Stimulated activated CD4-positive, alpha-beta T cell treated with anti-CD3 and anti-CD28 coated beads, Interleukin-4, amount 100 ng/mL, for 48 hours (primary cell): ENCODE data around the gene SERP1.
"Not testable (repeated sequence)": the region's sequence is repeated elsewhere in the genome, so short reads cannot be mapped to it uniquely, and the experiment has no call there.

Experiments
- DNase-seq, 2 donors: peaks; one replicate each; pipeline ENCODE4 v3.0.0-alpha.2; 2020; ENCODE audit warnings: low read depth in 2 of 2

The SERP1 gene

DNA sequence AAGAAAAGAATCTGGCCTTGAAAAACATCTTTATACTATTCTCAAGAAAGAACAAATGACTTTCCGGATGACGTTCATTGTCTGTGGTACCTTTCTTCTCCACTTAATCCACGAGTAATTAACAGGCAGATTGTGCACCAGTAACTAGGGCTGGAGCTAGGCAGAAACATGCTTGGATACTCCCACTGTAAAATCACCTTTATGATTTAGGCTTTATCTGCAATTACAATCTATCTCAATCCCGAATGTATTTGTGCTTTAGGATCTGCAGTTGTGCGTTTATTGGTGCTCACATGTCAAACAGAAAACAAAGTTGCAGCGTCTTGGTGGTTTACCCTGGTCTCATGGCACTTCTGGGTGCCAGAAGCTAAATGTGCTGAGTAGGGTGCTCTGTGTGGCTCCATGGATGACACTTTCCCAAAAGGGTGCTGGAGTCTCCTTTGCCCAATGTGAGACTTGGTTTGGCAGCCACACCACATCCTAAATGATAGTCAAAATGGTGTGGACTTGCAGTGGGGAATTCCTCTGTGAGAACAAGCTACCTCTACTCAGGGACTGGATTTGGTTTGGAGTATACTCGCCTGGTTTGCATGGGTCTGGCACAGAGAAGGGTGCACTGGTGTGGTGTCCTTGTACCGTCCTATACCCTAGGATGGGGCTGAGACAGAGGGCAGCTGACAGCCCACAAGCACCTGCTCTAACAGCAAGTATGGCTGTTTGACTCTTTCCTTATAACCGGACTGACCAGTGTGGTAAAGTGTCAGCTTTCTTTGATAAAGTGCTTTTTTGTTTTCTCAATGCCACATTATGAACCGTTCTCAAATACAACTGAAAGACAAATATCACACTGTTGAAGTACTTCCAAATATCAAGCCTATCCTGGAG, 7.7 kb downstream of the SERP1 start:
- DNase-seq: no peak

DNA sequence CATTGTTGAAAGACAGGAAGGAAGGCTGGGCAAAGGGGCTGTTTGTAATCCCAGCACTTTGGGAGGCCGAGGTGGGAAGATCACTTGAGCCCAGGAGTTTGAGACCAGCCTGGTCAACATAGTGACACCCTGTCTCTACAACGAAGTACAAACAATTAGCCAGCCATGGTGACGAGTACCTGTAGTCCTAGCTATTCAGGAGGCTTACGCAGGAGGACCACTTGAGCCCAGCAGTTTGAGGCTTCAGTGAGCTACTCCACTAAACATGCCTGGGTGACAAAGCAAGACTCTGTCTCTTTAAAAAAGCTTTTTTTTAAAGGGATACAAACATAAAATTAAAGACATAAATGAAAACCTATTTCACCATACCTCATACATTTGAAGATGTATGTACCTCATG, 11.1 kb downstream of the SERP1 start:
- no peak for DNase-seq

DNA sequence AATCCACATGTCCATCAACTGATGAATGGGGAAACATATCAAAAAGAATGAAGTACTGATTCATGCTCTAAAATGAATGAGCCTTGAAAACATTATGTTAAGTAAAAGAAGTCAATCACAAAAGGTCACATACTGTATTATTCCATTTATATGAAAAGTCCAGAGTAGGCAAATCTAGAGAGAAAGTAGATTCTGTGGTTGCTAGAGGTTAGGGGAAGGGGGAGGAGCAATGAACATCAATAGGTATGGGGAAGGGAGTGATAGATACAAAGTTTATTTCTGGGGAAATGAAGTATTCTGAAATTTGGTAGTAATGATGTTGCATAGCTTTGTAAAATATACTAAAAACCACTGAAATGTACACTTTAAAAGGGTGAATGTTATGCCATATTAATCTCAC, 14.5 kb downstream of the SERP1 start:
- DNase-seq: no peak

DNA sequence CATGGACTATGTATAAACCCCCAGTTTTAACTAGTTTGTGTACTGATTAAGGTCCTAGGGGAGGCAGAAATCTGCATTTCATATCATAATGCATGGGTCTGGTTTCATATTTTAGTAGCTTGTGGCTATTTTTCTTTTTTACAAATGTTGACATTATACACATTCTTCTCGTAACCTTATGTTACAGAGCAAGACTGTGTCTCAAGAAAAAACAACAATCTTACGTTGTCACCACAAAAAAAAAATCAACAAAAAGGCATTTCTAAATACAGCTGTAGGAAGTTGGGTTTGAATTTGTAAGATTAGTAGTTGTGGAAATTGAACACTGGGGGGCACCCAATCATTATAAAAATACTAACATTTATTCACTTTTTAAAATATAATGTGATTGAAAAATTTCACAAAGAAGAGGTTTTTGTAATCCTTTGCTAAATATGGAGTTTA, 17.9 kb downstream of the SERP1 start:
- DNase-seq: no peak

DNA sequence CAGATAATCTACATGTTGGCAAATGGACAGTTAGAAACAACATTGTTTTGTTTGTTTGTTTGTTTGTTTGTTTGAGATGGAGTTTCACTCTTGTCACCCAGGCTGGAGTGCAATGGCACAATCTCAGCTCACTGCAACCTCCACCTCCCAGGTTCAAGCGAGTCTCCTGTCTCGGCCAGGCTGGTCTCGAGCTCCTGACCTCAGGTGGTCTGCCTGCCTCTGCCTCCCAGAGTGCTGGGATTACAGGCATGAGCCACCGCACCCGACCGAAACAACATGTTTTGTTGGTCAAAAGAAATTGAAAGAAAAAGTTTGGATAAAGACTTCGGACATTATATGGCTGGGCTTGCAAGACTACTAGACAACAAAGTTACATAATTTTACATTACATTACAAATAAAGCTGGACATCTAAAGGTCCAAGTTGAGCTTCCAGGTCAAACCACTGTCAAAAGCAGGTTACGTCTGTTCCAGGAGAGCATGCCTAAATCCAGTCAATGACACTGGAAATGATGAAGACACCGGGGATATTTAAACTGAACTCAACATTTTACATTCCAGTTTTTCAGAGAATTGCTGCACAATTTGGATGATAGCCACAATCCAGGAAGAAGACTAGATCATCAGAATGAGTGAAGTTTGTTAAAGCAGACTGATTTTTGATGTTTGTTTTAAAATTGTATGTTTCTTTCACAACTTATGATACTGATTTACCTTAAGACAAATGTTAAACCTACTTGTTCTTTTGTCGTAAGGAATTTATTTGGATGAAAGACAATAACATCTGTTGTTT, 18.6 kb downstream of the SERP1 start:
- DNase-seq: no peak

DNA sequence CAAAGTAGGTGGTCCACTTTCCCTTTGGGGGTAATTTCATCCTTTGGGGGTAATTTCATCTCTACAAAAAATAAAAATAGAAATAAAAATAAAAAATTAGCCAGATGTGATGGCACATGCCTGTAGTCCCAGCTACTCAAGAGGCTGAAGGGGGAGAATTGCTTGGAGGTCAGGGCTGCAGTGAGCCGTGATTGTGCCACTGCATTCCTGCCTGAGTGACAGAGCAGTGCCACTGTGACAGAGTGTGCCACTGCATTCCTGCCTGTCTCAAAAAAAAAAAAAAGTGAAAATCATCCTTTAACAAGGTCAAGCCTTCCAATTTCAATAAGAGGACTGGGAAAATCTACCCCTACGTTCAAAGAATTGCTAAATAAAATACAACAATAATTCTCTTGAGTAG, 22.8 kb downstream of the SERP1 start:
- DNase-seq: no peak

DNA sequence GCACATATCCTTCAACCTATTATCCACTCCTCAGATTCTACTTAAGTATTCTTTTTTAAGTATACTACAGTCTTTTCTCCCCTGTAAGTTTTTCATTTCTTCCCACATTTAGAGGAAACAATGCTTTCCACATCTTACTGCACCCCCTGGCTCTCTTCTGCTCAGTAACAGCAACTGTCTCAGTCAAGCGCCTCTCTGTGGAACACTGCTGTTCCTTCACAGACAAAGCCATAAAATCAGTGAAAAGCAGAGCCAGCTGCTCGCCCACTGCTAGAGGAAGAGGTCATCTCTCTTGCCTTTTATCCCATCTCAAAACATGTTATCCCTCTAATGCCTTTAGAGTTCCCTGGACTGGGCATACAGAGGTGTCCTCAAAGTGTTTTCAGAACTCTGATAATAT, 24.8 kb downstream of the SERP1 start:
- DNase-seq: no peak

DNA sequence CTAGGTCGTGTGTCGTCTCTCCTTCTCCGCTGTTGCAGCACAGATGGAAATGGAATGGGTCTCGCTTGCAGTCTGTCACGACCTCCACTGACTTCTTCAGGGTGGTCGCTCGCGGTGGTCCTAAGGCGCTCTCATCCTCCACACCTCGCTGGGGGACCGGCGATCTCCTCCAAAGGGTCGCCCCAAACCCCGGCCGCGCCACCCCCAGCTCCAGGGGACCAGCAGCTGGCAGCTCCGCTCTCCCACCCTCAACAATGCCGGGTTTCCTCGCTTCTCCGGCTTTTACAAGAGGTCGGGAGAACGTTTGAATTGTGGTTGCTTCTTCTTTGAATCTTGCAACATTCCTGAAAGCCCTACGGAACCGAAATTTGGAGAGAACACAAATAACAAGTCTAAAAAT, 25.9 kb downstream of the SERP1 start:
- no peak for DNase-seq

DNA sequence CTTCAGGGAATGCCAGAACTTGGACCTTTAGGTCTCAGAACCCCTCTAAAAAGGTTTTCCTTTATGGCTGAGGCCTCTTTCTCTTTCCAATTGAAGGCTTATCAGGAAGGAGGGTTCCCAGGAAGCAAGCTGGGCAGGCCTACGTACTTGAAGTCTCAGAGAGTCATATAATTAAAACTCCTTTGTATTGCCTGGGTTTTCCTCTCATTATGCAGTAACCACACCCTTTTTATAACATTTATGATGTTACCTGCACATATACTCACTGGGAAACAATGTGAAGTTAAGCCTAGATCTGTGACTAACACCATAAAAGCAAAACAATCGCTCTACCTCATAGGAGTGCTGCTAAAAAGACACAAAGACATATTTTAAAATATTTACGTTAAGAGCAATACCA, 27.3 kb downstream of the SERP1 start:
- no peak for DNase-seq

DNA sequence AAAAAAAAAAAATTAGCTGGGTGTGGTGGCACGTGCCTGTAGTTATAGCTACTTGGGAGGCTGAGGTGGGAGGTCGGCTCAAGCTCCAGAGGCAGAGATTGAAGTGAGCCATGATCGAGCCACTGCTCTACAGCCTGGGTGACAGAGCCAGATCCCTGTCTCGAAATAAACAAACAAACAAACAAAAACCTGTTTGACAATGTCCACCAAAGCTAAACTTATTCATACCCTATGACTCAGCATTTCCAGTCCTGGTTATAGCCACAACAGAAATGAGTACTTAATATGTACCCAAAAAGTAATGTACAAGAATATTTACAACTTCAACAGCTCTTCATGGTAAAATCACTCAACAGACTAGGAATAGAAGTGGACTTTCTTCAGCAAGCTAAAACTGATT, 31.1 kb downstream of the SERP1 start:
- DNase-seq: no peak

DNA sequence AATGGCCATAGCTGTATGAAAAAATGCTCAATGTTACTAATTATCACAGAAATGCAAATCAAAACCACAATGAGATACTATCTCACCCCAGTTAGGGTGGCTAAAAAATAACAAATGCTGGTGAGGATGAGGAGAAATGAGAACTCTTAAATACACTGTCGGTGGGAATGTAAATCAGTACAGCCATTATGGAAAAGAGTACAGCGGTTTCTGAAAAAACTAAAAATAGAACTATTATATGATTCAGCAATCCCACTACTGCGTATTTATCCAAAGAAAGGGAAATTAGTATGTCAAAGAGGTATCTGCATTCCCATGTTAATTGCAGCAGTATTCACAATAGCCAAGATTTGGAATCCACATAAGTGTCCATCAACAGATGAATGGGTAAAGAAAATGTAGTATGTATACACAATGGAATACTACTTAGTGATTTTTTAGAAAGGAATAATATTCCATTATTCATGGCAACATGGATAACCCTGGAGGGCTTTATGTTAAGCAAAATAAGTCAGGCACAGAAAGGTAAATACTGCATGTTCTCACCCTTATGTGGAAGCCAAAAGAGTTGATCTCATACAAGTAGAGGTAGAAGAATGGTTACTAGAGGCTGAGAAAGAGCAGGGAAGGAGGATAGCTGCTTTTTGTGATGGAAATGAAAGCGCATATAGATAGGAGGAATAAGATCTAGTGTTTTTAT, 35.0 kb downstream of the SERP1 start:
- DNase-seq: no peak

DNA sequence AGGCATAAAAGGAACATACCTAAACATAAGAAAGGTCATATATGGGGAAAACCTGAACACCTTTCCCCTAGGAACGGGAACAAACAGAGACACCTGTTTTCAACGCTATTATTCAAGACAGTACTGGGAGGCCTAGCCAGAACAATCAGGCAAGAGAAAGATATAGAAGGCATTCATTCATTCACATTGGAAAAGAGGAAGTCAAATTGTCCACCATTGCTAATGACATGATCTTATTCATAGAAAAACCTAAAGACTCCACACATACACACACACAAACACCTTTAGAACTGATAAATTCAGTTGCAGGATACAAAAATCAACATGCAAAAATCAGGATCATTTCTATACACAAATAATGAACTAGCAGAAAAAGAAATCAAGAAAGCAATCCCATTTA, 36.5 kb downstream of the SERP1 start:
- no peak for DNase-seq

DNA sequence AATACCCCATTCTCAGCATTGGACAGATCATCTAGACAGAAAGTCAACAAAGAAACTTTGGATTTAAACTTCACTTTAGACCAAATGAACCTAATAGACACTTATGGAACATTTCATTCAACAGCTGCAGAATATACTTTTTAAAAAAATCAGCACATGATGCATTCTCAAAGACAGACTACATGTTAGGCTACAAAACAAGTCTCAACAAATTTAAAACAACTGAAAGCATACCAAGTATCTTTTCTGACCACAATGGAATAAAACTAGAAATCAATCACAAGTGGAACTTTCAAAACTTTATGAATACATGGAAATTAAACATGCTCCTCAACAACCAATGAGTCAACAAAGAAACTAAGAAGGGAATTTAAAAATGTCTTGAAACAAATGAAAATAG, 37.9 kb downstream of the SERP1 start:
- DNase-seq: no peak

DNA sequence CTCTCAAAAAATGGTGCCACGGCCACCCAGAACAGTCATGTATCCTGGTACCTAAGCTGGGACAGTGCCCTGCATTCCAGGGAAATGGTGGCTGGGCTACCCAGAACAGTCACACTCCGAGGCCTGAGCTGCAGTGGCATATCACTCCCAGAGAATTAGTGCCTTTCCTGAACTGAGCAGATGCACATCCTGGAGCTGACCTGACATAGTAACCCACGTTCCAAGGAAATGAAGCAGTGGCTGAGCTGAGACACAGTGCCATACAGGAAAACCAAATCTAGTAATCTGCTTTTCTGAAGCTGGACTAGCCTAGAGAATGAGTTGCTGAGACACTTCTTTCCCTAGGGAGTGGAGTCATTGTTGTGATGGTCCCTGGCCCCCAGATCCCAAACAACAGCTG, 41.8 kb downstream of the SERP1 start:
- DNase-seq: no peak

DNA sequence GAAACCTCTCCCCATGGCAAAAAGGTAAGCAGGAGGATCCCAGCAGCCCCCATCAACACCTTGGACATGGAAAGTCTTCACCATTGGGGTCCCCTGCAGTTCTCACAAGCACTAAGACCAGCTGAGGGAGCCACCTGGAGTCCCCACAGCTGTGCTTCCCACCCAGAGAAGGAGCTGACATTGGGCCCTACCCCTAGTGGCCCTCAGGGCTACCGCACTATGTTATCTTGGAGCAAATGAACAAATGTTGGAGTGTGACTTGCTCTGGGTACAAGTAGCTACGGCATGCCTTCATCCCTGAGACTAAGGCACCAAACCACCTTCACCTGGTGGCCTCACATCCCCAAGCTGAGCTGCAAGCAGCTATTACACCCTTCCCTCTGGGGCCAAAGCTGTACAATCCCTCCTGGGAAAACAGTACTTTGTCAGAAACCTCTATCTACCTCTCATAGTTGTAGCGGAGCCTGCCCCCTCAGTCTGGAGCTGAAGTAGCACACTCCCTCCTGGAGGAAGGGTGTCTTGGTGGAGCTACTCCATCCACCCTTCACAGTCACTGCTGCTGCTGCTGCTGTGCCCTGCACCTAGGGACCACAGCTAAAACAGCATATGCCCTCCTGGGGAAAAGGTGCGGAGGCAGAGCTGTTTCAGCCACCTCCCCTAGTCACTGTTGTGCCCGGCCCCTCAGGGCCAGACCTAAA, 42.7 kb downstream of the SERP1 start:
- DNase-seq: no peak

DNA sequence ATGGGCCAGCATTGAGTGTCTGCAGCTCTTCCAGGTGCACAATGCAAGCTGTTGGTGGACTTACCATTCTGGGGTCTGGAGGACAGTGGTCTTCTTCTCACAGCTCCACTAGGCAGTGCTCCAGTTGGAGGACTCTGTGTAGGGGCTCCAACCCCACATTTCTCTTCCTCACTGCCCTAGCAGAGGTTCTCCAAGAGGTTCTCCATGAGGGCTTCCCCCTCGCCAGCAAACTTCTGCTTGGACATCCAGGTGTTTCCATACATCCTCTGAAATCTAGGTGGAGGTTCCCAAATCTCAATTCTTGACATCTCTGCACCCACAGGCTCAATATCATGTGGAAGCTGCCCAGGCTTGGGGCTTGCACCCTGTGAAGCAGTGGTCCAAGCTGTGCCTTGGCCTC, 45.3 kb downstream of the SERP1 start:
- not testable (repeated sequence) for DNase-seq

DNA sequence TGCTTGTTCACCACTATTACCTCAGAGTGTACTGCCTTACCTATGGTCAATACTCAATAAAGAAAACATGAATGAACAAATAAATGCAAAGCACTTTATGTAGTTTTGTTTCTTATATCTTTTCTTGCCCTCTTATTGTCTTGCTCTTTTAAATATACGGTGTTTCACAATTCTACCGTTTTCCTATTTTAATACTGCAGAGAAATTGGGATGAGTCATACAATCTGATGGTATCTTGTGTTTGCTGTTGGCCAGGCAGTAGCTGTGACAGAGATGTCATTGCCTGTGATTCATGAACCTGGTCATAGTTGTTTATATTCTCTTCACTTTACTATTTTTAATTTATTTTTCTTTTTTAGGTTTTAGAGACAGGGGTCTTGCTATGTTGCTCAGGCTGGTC, 48.3 kb downstream of the SERP1 start:
- no peak for DNase-seq

DNA sequence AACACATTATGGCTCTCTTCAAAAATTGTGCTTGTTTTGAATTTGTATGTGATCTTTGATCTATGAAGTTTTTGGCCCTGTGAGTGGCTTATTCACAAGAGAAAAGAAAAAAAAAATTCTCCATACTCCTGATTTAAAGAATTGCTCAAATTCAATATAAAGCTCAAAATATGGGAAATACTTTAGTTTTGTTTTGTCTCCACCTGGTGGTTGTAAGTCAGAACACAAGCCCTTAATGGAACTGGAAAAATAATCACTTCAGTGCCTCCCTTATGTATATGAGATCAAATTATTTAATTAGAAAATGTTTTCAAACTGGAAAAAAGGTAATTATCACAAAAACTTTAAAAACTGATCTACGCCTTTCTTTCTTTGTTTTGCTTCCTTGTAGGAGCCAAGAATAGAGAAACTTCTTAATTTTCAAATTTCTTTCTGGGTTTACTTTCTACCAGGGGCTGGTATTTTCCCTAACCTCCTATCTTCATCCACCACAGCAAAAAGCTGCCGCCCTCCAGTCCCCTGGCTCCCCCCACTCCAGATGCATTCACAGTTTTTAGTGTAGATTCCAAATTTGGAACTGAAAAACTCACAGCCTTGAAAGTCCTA, 50.6 kb downstream of the SERP1 start:
- no peak for DNase-seq

DNA sequence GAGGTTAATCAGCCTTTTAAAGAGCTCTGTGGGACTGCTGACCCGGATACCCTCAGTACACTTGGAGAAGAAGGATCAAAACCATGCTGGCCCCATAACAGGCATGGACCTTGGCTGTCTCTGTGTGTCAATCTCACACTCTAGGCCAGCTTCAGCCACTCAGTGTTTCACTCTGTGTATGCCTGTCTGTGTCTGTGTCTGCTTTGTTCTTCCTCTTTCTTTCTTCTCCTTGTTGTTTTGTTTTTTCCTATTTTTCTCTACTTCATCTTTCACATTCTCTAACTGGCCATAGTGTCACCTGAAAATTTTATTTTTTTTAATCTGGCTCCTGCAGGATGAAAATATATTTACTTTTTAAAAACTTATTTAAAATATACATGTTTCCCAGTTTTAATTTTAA, 51.1 kb downstream of the SERP1 start:
- DNase-seq: no peak

DNA sequence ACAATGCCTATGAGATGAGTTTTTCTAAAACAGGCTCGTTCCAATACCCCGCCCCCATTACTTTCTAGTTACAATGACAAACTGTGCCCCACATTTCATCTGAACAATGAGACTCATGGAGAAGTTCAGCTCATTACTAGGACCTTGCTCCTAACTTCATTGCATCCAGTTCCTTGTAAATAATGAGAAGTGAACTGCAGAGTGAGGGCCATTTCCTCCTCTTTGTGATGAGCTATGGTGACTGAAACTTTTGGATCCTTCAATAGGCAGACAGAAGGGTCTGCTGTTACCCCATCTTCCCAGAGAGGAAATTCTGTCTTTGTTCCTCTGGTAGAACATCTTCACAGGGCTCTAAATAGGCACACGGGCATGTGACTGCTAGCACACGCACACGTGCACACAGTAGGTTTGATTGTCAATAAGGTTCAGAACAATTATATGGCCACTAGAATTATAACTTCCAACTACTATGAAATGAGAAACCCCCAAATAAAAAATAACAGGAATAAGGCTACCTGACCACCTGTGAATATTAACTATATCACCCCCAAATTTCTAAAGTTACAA, 51.8 kb downstream of the SERP1 start:
- DNase-seq: no peak
